B cell (primary cell): ENCODE measurements around the gene SLC37A4.

ENCODE experiments used
- EZH2 ChIP-seq: IDR thresholded peaks from 2 replicates; pipeline ENCODE4 v1.6.1; 2012; ENCODE audit warnings: borderline replicate concordance, low read depth, mild to moderate bottlenecking, moderate library complexity, low read length; ENCODE audit not compliant: insufficient read depth, poor library complexity, severe bottlenecking
- TF ChIP-seq, protein P1 (sequence below): fragments of 200-600 bp; IDR thresholded peaks from one replicate; pipeline ENCODE4 v1.8.0; 2022; ENCODE audit warnings: antibody characterized with exemption, mild to moderate bottlenecking

DNA sequence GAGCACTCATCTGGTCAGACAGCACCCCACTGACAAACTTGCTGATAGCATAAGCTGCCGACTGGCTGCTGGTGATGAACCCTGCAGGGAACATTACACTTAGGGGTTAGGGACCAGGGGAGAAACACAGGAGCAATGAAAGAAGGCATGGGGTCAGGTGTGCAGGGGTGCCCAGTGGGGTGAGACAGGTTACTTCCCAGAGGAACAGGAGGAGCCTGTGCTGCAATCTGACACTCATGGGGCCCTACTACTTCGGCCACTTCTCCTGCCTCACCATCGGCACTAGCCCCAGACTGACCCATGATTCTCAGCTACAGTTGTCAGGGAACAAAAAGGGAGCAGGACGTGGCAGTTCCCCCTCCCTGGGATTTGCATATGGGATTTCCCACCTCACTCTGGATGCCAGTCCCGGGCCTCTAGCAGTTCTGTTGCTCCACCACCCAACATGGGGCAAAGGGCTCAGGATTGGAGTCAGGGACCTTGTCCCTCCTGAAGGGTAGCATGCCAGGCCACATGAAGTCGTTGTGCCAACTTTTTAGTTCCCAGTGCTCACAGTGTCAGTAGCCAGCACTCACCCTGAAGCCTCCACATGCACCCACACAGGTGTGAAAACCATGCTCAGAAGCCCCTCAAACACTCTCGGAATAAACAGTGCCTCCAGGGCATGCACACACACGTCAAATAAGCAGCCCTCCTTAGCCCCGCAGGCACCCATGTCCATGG, 2.2 kb downstream of the SLC37A4 start:
- TF ChIP-seq, protein P1, sequence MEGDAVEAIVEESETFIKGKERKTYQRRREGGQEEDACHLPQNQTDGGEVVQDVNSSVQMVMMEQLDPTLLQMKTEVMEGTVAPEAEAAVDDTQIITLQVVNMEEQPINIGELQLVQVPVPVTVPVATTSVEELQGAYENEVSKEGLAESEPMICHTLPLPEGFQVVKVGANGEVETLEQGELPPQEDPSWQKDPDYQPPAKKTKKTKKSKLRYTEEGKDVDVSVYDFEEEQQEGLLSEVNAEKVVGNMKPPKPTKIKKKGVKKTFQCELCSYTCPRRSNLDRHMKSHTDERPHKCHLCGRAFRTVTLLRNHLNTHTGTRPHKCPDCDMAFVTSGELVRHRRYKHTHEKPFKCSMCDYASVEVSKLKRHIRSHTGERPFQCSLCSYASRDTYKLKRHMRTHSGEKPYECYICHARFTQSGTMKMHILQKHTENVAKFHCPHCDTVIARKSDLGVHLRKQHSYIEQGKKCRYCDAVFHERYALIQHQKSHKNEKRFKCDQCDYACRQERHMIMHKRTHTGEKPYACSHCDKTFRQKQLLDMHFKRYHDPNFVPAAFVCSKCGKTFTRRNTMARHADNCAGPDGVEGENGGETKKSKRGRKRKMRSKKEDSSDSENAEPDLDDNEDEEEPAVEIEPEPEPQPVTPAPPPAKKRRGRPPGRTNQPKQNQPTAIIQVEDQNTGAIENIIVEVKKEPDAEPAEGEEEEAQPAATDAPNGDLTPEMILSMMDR, result no peak
- TF ChIP-seq EZH2, result no peak
